GM21529 (cell line): ENCODE data around the gene CHAD.
"Not testable (repeated sequence)": the region's sequence is repeated elsewhere in the genome, so short reads cannot be mapped to it uniquely, and the experiment has no call there.

Experiments
- ATAC-seq: cut with Tn5 transposase; IDR thresholded peaks from one replicate; pipeline ENCODE4 v1.9.1; 2021; ENCODE audit not compliant: unreplicated experiment

CHAD gene

GRCh38 chr17:50495217-50495823, 26.6 kb upstream of the CHAD start:
- no peak for ATAC-seq

- ATAC-seq = no peak
These were observed 25.1 kb upstream of the CHAD start for GRCh38 chr17:50493744-50494143.

DNA sequence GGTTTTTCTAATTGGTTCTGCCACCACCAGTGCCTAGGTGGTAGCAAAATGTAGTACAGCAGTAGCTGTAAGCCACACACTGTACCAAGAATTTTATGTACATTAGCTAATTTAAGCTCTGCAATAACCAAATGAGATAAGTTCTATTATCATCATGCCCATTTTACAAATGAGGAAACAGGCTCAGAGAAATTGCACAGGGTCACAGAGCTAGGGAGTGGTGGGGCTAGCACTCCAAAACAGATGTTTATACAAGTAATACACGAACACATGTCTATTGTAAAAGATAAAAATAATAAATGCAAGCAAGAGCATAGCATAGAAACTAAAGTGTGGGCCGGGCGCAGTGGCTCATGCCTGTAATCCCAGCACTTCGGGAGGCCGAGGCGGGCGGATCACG, 23.5 kb upstream of the CHAD start:
- ATAC-seq = no peak

- no peak for ATAC-seq
These were observed 22.8 kb upstream of the CHAD start for GRCh38 chr17:50491505-50491904.

DNA sequence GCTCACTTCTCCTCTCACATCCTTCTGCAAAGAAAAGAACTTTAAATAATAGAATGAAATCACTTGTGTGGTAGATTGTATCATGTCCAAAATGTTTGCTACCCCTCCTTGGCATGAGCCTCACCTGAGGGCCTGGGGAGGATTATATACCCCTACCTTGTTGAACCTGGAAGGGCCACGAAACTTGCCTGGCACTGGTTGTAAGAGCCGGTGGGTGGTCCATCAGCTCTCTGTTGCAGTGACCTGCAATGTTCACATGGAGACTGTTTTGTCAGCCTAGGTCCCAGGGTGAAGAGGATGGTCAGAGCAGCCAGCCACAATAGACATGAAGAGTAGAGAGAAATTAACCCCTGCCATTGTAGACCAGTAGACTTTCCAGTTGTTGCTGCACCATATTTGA, 20.2 kb upstream of the CHAD start:
- no peak for ATAC-seq

DNA sequence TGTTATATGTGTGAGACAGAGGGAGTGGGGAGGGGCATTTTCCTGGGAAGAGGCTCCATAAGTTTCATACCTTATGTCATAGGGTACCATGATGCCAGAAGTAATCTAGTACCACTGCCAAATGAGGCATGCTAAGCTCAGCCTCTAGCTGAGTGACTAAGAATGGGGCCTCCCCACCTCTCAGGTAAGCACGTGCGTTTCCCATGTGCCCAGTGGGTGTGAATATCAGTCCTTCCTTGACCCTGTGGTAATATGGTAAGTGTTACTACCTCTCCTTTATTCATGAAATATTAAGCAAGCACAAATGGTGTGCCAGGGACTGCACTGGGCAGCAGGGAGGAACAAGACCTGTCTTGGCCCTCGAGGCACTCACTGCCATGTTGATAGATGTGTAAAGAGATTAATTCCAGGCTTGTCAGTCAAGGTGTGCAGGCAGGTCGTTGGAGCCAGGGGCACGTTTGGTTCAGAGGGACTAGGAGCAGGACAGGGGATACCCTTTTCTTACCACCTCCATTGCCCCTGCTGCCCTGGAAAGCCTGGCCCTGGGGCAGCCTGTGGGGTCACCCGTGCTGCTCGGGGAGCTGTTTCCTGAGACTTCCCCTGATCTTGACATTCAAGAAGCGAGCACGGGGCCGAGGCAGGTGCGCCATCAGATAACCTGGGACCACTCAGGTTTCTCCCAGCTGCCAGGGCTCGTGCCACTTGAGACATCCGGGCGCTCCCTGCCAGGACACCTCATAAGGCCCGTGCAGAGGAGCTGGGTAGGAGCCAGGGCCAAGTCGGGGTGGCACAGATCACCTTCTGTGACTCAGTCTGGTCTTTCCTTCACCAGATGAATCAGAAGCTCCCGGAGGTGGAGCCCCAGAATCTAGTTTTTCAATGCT, 18.8 kb upstream of the CHAD start:
- no peak for ATAC-seq

DNA sequence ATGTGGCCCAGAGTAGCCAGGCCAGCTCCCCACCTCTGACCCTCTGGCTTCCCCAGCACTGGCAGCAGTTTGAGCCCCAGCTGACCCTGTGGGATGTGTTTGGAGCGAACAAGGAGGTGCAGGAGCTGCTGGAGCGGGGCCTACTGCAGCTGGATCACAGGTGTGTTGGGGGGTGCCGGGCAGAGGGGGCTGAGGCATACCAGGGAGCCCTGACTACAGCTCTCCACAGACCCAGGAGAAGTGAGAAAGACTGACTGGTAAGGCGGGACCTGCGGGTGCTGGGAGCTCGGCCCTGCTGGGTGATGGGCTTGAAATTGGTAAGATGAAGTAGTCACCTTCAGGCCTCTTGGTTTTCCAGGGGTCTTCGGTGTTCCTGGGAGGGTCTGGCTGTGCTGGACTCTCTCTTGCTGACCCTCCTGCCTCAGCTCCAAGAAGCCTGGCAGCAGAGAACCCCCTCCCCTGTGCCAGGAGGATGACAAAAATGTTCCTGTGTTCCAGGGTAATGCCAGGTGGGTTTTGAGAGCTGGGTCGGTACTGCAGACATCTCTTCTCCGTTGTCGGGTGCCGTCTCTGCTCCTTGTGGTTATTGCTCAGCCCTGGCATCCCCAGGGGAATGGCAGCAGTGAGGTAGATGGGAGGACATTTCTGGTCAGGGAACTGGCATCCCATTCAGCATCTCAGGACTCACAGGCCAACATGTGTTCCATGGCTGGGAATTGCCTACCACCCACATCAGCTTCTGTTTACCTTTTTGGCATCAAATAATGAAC, 15.9 kb upstream of the CHAD start:
- ATAC-seq = no peak

GRCh38 chr17:50483266-50483665, 14.6 kb upstream of the CHAD start:
- ATAC-seq = no peak

GRCh38 chr17:50482516-50482915, 13.8 kb upstream of the CHAD start:
- peak; percentile 34 for ATAC-seq

DNA sequence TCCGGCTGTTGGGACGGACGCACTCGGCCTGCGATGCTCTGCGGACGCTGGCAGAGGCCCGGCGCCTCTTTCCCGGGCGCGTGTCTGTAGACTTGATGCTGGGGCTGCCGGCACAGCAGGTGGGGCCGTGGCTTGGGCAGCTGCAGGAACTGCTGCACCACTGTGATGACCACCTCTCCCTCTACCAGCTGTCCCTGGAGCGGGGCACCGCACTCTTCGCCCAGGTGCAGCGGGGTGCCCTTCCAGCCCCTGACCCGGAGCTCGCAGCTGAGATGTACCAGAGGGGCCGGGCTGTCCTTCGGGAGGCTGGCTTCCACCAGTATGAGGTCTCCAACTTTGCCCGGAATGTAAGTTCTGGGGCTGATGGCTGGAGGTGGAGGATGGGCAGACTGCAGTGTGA, 13.4 kb upstream of the CHAD start:
- ATAC-seq = no peak

DNA sequence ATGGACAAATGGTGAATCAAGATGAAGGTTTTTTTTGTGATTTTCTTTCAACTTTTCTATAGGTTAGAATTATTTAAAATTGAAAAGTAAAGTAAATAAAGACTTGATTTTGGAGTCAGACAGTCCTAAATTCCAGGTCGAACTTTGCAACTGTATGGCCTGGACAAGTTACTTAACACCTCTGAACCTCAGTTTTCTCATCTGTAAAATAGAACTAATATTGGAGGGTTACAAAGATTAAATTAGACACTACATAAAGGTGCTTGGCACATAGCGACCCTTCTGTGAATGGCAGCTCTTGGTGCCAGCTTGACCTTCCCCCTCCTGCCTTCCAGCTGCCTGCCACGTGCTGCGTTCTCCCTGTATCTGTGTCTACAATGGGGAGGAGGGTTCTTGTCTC, 13.0 kb upstream of the CHAD start:
- ATAC-seq = no peak

DNA sequence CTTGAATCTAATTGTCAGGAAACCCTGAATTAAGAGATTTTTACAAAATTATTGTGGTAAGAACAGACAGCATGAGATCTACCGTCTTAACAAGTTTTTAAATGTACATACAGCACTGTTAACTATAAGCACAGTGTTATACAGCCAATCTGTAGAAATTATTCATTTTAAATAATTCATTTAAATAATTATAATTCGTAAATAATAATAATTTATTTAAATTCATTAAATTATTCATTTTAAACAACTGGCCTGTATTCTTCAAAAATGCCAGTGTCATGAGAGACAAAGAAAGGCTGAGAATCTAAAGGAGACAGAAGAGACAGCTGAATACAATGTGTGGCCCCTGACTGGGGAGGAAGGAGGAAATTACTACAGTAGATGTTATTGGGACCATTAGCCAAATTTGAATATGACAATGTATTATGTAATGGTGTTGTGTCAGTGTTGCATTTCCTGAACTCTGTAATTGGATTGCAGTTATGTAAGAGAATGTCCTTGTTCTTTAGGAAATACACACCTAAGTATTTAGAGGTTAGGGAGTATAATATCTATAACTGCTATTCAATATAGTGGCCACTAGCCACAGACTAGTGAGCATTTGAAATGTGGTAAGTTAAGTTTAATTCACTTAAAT, 12.3 kb upstream of the CHAD start:
- ATAC-seq = no peak

GRCh38 chr17:50480142-50480764, 11.6 kb upstream of the CHAD start:
- ATAC-seq = no peak

DNA sequence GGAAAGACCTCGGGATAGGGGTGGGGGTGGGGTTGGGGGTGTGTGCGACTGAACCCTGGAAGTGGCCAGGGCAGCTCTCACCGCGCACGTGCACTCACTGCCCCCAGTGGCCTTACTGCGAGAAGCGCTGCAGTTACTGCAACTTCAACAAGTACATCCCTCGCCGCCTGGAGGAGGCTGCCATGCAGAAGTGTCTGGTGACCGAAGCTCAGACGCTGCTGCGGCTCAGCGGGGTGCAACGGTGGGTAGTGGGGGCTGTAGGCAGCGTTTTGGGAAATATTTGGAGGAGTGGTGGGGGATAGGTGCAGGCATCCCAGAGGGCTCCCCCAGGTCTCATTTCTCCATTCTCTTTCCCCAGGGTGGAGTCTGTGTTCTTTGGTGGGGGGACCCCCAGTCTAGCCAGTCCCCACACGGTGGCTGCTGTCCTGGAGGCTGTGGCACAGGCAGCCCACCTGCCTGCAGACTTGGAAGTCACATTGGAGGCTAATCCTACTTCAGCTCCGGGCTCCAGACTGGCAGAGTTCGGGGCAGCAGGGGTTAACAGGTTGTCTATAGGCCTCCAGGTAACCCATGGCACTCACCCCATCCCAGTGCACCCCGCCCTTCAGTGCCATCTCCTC, 11.0 kb upstream of the CHAD start:
- ATAC-seq = no peak

- ATAC-seq = peak; percentile 85
These were observed 10.0 kb upstream of the CHAD start, which contains the start of gene RSAD1 for GRCh38 chr17:50478391-50479381. RSAD1 (plus strand) TSS chr17:50478860; CDS start chr17:50478885, 25 bp downstream.

- ATAC-seq = no peak
These were observed 9.3 kb upstream of the CHAD start for GRCh38 chr17:50477976-50478375.

DNA sequence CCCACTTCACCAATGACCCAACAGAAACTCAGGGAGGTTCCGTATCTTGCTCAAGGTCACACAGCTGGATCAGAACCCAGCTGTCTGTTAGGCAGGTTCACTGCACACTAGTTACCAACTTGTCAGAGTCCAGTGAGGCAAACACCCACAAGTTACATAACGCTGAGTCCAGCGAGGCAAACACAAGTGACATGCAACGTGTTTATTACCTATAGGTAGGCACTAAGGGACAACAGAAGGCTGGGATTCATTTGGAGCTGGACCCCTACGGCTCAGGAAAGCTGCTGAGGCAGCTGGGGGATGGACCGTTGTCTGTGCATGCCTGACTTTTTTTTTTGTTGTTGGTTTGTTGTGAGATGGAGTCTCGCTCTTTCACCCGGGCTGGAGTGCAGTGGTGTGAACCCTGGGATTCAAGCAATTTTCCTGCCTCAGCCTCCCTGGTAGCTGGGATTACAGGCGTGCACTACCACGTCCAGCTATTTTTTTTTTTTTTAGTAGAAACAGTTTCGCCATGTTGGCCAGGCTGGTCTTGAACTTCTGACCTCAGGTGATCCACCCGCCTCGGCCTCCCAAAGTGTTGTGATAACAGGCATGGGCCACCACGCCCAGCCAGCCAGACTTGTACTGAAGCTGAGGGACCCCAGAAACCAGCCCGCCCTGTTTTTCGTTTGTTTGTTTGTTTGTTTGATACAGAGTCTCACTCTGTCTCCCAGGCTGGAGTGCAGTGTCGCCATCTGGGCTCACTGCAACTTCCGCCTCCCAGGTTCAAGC, 8.1 kb upstream of the CHAD start:
- ATAC-seq = no peak

- not testable (repeated sequence) for ATAC-seq
These were observed 7.3 kb upstream of the CHAD start for GRCh38 chr17:50475775-50476544.
